HG03558 (cell line): ENCODE results near the gene CATSPERZ.

Experiments used
- ATAC-seq: cut with Tn5 transposase; IDR thresholded peaks from one replicate; pipeline ENCODE4 v1.9.1; 2021; ENCODE audit warnings: moderate number of reproducible peaks; ENCODE audit not compliant: unreplicated experiment; ENCODE audit errors: extremely low read depth

Gene CATSPERZ

DNA sequence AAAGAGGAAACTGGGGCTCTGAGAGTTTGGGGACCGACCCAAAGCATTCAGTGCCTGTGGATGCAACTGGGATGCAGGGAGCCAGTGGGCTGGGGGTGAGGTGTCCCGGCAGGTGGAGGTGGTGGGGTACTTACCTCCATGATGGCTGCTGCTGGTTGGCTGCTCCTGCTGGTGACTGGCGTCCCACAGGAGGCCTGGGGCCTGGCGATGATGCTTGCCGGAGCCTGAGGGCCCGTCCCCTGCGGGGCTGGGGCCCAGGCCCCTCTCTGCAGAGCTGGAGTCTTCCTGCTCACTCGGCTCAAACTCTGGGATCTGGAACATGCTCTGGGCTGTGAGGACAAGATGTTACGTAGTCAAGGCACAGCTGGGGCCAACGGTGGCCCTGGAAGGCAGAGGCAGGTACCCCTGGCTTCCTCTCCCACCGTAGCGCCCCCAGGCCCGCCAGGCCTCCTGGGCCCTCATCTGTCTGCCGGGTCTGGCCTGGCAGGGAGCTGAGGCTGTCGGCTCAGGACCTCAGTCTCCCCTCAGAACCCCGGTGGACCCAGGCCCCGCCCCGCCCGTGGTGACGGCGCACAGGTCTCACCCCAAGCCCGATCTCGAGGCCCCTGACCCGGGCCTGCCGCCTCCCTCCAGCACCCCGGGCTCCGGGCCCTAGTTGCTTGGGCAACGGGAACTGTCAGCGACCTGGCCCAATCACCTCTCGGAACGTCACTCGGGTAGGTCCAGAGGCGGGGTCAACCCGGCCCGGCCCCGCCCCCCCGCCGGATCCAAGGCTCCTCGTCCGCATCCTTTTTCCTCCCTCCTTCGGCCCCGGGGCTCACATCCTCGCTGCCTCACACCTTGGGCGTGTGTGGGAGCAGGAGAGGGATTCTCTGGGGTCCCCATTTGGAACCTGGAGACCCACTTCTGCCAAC, 15.9 kb upstream of the CATSPERZ start, which contains the start of gene BAD:
TSS of gene BAD (minus strand) at position 618 of the 914 bp plus-strand sequence. CDS start at position 321, 297 bp downstream.
- peak; percentile 40 for ATAC-seq

DNA sequence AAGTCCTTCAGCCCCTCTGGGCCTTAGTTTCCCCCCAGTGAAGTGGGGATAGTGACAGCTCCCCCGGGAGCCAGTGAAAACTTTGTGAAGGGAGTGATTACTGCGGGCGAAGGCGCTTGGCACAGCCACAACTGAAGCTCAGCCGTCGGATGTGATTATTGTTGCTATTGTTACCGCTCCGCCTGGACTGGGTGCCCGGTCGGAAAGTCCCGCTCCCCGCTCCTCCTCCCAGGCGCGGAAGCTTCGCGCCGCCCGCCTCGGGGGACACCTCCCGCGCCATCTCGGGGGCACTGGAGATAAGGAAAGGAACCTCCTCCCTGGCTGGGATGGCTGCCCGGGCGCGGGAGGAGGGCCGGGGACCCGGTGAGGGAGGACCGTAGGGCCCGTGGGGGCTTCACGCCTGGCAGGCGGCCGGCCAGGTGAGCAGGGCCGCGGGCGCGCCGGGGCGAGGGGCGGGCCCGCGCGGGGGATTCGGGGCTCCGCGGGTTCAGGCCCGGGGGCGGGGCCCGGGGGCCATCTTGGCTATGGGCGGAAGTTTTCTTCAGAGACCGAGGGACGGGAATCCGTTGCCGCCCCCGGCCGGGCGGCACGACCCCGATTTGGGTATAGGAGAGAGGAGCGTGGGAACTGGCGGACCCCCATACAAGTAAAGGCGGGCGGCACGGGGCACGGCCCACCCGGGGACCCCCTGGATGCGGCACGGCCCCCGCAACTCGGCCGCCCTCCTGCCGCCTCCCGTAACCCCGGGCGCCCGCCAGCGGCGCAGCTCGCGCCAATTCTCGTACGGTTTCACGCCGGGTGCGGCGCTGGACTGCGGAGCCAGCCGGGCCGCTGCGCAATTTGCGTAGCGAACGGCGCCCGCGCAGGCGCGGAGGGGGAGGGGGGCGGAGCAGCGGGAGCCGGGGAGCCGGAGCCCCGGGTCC, 14.9 kb upstream of the CATSPERZ start, which contains the start of gene GPR137:
TSS of gene GPR137 (plus strand) at position 887 of the 923 bp plus-strand sequence. CDS start 677 bp downstream, outside the sequence.
- ATAC-seq = peak; percentile 33

DNA sequence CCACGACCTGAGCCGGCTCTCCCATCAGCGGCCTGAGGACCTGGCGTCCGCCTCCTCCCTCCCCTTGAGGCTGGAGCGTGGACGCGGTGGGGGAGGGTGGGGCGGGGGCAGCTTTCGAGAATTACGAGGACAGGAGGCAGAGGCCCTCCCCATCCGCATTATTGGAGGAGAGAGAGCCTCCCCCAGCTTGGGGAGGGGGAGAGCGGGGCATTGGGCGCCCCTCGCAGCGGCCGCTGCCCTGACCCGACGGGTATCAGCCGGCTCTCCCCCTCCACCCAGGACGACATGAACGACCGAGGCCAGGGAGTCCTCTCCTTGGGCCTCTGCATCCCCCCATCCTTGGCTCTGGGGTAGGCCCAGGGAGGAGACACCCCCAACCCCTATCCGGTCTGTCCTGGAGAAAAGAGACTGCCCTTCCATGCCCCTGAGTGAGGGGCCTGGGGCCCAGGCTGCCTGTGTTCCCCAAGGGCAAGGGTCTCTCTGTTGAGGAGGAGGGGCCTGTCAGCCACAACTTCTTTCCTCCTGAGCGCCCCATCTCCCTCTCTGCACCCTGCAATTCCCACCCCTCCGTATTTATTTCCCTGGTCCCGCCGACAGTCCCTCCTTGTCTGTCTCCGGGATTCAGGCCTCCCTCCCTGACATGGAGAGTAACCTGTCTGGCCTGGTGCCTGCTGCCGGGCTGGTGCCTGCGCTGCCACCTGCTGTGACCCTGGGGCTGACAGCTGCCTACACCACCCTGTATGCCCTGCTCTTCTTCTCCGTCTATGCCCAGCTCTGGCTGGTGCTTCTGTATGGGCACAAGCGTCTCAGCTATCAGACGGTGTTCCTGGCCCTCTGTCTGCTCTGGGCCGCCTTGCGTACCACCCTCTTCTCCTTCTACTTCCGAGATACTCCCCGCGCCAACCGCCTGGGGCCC, 14.0 kb upstream of the CATSPERZ start:
- no peak for ATAC-seq

DNA sequence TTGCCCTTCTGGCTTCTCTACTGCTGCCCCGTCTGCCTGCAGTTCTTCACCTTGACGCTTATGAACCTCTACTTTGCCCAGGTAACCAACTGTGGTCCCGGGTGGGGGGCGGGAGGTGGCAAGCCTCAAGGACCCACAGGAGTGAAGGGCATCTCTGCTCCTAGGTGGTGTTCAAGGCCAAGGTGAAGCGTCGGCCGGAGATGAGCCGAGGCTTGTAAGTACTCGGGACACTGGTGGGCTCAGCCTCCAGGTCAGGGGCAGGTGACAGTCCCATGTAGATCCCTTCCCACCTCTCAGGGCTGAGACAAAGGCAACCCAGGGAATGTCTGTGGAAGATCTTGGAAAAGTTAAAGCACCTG, 13.4 kb upstream of the CATSPERZ start:
- no peak for ATAC-seq

DNA sequence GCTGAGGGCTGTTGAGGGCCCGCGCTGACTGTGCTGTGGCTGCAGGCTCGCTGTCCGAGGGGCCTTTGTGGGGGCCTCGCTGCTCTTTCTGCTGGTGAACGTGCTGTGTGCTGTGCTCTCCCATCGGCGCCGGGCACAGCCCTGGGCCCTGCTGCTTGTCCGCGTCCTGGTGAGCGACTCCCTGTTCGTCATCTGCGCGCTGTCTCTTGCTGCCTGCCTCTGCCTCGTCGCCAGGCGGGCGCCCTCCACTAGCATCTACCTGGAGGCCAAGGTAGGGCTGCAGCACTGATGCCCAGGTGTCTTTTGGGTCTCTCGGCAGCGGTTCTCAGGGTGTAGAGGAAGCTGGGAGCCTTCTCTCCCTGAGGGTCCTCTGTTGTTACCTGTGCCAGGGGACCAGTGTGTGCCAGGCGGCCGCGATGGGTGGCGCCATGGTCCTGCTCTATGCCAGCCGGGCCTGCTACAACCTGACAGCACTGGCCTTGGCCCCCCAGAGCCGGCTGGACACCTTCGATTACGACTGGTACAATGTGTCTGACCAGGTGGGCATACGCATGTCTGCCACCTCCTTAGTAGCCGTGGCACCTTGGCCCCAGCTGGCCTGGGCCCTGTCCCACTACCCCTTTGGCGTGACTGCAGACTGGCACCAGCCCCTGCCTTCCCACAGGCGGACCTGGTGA, 12.3 kb upstream of the CATSPERZ start:
- no peak for ATAC-seq

DNA sequence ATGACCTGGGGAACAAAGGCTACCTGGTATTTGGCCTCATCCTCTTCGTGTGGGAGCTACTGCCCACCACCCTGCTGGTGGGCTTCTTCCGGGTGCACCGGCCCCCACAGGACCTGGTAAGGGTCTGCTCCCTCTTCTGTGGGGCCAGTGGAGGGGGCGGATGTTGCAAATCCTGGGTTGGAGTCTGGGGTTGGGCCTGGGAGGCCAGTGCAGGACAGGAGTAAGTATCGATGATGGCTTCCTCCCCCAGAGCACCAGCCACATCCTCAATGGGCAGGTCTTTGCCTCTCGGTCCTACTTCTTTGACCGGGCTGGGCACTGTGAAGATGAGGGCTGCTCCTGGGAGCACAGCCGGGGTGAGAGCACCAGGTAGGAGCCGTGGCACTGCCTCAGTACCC, 11.8 kb upstream of the CATSPERZ start:
- ATAC-seq = no peak

DNA sequence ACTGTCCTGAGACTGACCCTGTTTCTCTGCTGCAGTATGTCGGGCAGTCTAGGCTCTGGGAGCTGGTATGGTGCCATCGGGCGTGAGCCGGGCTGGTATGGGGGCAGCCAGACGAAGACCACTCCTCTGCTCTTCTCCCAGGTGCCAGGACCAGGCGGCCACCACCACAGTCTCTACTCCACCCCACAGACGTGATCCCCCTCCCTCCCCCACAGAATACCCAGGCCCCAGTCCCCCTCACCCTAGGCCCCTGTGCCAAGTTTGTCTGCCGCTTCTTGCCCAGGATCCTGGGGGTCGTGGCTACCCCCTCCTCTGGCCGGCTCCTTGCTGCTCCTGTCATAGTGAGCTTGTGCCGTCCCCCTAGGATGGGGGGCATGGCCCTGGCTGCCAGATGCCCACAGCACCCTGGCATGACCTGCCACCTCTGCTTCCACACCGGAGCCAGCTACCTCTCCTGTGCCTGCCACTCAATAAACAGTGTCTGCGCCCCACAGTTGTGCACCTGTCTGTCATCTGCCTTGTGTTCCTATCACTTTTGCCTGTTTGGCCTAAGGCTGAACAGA, 11.1 kb upstream of the CATSPERZ start:
- no peak for ATAC-seq

DNA sequence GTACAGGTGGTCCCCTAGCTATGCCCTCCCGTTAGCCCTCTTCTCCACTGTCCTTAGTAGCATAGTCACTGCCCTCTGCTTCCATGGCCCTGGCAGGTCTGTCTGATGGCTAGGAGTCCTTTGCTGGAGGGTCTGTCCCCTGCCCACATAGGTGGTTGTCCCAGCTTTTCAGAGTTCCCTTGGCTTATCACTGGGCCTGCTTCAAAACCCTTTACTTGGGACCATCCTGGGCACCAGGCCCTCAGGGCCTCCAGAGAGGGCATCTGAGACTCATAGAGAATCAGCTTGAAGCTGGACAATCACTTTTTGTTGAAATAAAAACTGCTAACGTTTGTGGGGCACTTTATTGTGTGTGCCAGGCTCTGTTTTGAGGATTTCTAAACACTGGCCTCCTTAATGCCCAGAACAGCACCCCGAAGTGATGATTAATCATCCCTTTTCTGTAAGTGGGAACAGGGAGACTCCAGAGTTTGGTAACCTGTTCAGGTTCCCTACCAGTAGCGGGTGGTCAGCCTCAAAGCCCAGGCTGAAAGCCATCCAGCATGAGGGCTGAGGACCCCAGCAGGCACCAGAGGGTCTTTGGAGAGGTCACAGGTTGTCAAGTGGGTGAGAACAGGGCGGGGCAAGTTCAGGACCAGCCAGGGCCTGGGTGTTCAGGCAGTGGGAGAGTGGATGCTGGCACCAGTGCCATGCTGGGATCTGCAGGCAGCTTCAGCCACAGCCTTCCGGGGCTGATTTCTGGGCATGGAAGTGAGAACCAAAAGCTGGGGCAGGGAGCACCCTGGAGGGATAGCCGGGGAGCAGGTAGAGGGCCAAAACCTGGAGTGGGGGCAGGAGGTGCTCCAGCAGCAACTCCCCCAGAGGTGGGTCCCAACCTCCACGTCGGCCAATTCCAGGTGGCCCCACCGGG, 9.6 kb upstream of the CATSPERZ start:
- ATAC-seq = no peak

DNA sequence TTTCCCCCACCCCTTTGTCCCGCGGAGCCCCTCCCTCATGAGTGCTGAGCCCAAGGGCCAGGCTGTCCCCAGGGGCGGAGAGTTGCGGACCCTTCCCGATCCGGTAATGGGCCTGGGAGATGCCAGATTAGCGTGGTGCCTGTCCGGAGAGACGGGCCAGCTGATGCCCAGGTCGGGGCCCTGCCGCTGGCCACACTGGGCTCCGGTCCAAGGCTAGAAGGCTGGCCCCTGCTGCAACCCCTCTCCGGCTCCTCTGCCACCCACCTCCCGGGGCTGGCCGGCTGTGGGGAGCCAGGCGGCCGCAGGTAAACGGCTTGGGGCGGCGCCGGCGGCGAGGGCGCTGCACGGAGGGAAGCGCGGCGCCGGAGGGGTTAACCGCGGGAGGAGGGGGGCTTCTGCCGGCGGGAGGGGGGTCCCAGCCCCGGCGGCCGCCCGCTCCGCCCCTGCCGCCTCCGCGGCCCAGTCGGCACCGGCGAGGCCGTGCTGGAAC, 8.9 kb upstream of the CATSPERZ start, which contains the start of gene KCNK4:
TSS of gene KCNK4 (plus strand) at position 41 of the 490 bp plus-strand sequence. CDS start 1,717 bp downstream, outside the sequence.
- ATAC-seq = no peak

DNA sequence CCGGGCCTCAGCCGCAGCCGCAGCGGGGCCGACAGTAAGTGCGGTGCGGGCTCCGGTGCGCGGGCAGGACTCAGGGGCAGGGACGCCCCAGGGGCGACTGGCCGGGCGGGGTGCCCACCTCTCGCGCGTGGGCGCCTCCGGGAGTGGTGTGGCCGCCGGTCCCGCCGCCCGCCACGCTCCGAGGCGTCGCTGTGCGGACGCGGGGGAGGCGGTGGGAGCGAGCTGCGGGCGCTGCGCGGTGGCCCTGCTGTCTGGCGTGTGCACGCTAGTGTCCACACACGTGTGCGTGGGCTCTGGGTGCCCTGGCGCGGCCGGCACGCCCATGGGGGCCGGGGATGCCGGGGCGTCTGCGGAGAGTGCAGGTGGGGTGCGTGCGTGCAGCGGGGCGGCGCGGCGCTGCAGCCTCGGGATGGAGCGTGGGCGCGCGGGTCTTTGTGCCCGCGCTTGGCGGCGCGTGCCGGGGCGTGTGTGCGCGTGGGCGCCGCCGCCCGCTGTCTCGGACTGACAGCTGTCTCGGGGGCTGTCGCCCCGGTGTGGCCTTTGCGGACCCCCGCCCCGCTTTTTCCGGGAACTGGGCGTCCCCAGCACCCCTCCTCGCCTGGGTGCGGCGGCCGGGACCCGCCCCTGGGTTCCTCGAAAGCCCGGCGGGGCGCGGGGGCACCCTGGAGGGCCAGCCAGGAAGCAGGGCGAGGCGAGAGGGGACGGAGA, 8.3 kb upstream of the CATSPERZ start:
- no peak for ATAC-seq

DNA sequence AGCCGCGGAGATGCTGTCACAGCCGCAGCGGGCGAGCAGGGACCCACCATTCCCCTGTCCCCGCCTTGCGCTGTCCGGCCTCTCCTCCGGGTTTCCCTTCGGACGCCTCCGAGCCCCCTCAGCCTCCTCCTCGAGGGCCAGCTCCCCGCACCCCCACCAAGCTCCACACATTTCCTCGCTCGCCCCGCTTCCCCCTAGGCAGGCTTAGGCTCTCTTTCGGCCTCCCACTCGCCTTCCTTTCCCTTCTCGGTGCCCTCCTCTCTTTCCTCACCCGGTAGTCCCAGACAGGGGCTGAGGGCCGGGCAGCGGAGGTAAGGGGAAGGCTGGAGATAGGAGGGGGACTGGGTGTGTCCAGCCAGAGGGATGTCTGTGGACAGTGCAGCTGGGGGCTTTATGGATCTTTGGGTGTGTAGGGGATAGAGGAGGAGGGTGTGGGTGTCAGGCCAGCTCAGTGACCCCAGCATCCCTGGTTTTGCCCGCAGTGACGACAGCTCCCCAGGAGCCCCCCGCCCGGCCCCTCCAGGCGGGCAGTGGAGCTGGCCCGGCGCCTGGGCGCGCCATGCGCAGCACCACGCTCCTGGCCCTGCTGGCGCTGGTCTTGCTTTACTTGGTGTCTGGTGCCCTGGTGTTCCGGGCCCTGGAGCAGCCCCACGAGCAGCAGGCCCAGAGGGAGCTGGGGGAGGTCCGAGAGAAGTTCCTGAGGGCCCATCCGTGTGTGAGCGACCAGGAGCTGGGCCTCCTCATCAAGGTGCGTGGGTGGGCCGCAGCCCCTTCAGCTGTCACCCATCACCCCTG, 7.5 kb upstream of the CATSPERZ start:
- no peak for ATAC-seq

DNA sequence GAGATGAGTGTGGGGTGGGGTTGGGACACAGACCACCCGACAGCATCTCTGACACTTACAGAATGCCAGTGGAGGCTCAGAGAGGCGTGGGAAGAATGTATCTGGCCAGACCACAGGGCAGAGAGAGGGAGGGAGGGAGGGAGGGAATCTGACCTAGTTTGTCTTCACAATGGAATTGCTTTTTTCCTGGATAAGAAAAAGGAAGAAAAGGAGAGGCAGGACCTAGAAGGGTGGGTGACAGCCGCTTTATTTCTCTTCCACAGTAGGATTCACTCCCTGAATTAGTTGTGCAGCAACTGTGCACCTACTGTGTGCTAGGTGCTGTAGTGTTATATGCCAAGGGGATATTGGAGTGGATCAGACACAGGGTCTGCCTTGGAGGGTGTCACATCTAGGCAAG, 5.4 kb upstream of the CATSPERZ start:
- no peak for ATAC-seq

DNA sequence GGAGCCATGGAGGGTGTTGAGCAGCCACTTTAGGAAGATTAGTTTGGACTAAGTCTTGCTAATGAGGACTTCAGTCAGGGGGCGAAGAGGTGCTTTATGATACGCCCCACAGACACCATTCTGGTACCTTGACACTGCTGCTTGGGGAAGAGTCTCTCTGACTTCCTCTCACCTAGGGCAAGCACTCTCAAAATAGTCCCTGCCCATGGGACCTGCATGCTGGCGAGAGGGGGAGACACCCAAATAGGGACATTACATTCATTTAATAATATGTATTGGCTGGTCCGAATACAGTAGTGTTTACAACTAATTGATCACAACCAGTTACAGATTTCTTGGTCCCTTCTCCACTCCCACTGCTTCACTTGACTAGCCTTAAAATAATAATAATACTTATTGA, 4.4 kb upstream of the CATSPERZ start:
- ATAC-seq = no peak

DNA sequence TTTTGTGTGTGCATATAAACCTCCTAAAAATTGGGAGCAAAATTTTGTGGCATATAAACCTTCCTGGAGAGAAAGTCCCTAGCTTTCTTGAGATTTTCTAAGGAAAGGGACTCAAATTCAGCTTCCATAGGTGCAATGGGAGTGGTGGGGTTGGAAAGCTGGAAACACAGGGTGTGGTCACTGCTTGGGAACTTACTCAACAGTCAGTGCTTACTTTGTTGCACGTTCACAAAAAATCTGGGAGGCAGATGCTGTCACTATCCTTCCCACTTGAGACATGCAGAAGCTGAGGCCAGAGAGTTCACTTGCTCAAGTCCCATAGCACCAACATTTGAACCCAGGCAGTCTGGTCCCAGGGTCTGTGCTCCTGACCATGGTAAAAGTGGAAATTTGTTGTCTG, 3.9 kb upstream of the CATSPERZ start:
- no peak for ATAC-seq

DNA sequence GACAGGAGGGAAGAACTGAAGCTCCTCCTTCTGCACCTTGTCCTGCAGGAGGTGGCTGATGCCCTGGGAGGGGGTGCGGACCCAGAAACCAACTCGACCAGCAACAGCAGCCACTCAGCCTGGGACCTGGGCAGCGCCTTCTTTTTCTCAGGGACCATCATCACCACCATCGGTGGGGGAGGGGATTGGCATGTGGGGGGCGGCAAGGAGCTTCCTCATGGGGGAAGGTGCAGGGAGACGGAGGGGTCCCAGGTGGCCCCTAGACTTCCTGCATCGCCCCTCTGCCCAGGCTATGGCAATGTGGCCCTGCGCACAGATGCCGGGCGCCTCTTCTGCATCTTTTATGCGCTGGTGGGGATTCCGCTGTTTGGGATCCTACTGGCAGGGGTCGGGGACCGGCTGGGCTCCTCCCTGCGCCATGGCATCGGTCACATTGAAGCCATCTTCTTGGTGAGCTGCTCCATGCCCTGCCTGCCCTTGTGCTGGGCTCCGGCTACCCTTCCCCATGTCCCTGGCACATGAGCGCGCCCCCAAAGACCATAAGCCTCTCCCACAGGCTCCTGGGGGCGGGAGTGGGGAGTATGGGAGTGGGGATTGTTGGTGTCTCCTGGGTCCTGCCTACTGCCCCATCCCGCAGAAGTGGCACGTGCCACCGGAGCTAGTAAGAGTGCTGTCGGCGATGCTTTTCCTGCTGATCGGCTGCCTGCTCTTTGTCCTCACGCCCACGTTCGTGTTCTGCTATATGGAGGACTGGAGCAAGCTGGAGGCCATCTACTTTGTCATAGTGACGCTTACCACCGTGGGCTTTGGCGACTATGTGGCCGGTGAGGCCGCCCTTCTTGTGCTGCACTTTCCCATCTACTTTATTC, 3.1 kb upstream of the CATSPERZ start:
- ATAC-seq = no peak
